Ovary (tissue), 9 donors: ENCODE measurements around the gene GTF3C6. TPM values are rescaled to one million over a fixed set of nuclear protein-coding genes. Genes with fewer than 3 reads are reported as not detected.
"Not testable (repeated sequence)": the region's sequence is repeated elsewhere in the genome, so short reads cannot be mapped to it uniquely, and the experiment has no call there.

Experiments
- DNase-seq, 5 donors: peaks; one replicate each; pipeline ENCODE4 v3.0.0-alpha.2; 2019 to 2020
- H3K27ac ChIP-seq, 2 donors: fragments of 200-600 bp; one replicate each; pipeline versions ENCODE4 v1.5.1 to v1.8.0; 2019 to 2022
- H3K27me3 ChIP-seq: fragments of 200-600 bp; one replicate; pipeline ENCODE4 v1.8.0; 2022
- H3K36me3 ChIP-seq: fragments of 200-600 bp; sonication (generic); one replicate; pipeline ENCODE4 v1.5.1; 2019
- H3K4me1 ChIP-seq: one replicate; pipeline ENCODE4 v1.8.1; 2013; ENCODE audit warnings: mild to moderate bottlenecking, moderate library complexity; ENCODE audit not compliant: insufficient read depth
- H3K4me3 ChIP-seq: fragments of 200-600 bp; sonication (generic); one replicate; pipeline ENCODE4 v1.5.1; 2017
- H3K9me3 ChIP-seq, 2 donors: fragments of 200-600 bp in 1 of 2; sonication (generic) in 1 of 2; one replicate each; pipeline versions ENCODE4 v1.5.1 to v1.8.1; 2013 to 2019; ENCODE audit warnings: mild to moderate bottlenecking in 1 of 2, moderate library complexity in 1 of 2
- EP300 ChIP-seq: sonication (generic); formaldehyde crosslinking; IDR thresholded peaks from one replicate; pipeline ENCODE4 v1.6.1; 2017; ENCODE audit warnings: antibody characterized with exemption
- POLR2A ChIP-seq: fragments of 450-650 bp; IDR thresholded peaks from one replicate; pipeline ENCODE4 v1.6.1; 2017; ENCODE audit warnings: antibody characterized with exemption, mild to moderate bottlenecking, moderate library complexity
- WGBS, 3 donors: extraction: QIAGEN DNeasy Blood & Tissue Kit in 1 of 3; methylation state at CpG; one replicate each; pipeline versions ENCODE4 v1.1.5 to v1.1.7; 2013 to 2017; 5-methylcytosine and 5-hydroxymethylcytosine counted together
- intact Hi-C, 4 donors: fragments of 100-400 bp; cut with DNase I; formaldehyde crosslinking; loops; one replicate each; pipeline versions ENCODE4 v1.11.0 to v1.15.1; 2022 to 2023
- polyA plus RNA-seq, 2 donors: library from polyadenylated mRNA; stranded (reverse); fragments of 200-250 nt in 1 of 2; fragments of 350-450 nt in 1 of 2; fragmentation: Illumina TruSeq in 1 of 2; extraction: RNeasy Lipid Tissue Mini Kit (QIAGEN cat#74804) in 1 of 2; gene quantifications; one replicate each; pipeline ENCODE4 v1.2.3, GENCODE V29; 2013 to 2014
- total RNA-seq, 7 donors: library from RNA; depleted of rRNA in 2 of 7; stranded (reverse); fragments of >200 nt in 2 of 7; fragmentation: NEBNext Ultra II Directional in 3 of 7; extraction: Animal tissue kit (Norgen Biotek cat#: 25700) in 3 of 7; gene quantifications; one replicate each; pipeline versions ENCODE4 v1.1.0 to v1.2.4, GENCODE V29; 2016 to 2023
- TF ChIP-seq, protein P1 (sequence below), 3 donors: fragments of 450-650 bp in 2 of 3; fragments of 200-600 bp in 1 of 3; IDR thresholded peaks; one replicate each; pipeline versions ENCODE4 v1.5.1 to v1.8.0; 2016 to 2022; ENCODE audit warnings: antibody characterized with exemption in 3 of 3, mild to moderate bottlenecking in 1 of 3
- donor health status: DM: no; HTN: no; CAD: no; lungs with moderate emphysema.
- donor health status: DM: no; HTN: no; CAD: no.
- donor health status: Bipolar disorder and iron deficiency.
- donor health status: DM: yes; HTN: yes; CAD: no.
- donor health status: DM: no; HTN: no; CAD: no.
- donor health status: DM: yes; HTN: yes; CAD: no.

GTF3C6 gene
- total and polyA plus RNA-seq, 9 donors = 16.5 to 83.9 (median 47.8) TPM

DNA sequence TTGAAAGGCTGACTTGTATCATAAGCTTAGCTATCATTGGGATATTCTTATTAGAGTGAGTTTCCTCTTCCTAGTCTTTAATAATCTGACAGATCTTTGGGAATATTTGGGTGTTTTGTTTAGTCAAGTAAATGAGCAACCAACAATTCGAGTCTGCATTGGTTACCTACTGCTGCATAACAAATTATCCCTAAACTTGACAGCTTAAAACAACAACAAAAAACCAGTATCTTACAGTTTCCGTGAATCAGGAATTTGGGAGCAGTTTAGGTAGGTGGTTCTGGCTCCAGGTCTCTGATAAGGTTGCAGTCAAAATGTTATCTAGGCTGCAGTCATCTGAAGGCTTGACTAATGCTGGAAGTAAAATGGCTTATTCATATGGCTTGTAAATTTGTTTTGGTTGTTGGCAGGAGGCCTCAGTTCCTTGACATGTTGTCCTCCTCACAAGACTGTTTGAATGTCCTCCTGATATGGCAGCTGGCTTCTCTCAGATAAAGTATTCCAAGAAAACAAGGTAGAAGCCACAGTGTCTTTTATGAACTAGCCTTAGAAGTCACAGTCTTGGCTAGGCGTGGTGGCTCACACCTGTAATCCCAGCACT, 7.2 kb downstream of the GTF3C6 start:
- Histone ChIP-seq H3K4me3 (no peak overlapping the region), H3K4me1 (no peaks in the 10 kb centered on the region), H3K27ac (no peak overlapping the region), H3K27me3 (no peaks in the 10 kb centered on the region), H3K36me3 (no peaks in the 10 kb centered on the region), H3K9me3 (no peaks in the 10 kb centered on the region)
- intact Hi-C loops = no loop called here
- WGBS, 3 donors = 82 to 88% (median 85%) methylated on average over 3 of the region's 3 CpGs
- no peak for DNase-seq
- no peak for TF ChIP-seq POLR2A
- TF ChIP-seq EP300 = no peak
- TF ChIP-seq, protein P1, sequence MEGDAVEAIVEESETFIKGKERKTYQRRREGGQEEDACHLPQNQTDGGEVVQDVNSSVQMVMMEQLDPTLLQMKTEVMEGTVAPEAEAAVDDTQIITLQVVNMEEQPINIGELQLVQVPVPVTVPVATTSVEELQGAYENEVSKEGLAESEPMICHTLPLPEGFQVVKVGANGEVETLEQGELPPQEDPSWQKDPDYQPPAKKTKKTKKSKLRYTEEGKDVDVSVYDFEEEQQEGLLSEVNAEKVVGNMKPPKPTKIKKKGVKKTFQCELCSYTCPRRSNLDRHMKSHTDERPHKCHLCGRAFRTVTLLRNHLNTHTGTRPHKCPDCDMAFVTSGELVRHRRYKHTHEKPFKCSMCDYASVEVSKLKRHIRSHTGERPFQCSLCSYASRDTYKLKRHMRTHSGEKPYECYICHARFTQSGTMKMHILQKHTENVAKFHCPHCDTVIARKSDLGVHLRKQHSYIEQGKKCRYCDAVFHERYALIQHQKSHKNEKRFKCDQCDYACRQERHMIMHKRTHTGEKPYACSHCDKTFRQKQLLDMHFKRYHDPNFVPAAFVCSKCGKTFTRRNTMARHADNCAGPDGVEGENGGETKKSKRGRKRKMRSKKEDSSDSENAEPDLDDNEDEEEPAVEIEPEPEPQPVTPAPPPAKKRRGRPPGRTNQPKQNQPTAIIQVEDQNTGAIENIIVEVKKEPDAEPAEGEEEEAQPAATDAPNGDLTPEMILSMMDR (IDR thresholded peaks at IDR 0.05) = no peak

DNA sequence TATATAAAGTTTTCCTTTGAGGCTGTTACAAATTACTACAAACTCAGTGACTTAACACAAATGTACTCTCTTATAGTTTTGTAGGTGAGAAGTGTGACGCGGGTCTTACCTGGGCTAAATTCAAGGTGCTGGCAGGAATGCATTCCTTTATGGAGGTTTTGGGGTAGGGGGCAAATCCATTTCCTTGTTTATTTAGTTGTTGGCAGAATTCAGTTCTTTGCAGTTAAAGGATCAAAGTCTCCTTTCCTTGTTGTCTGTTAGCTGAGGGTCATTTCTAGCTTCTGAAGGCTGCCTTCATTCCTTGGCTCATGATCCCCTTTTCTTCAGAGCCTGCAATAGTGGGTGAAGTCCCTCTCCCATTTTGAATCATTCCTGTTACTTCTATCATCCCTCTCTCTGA, 10.2 kb downstream of the GTF3C6 start:
- DNase-seq, H3K4me1 ChIP-seq, H3K36me3 ChIP-seq, H3K4me3 ChIP-seq, H3K27ac ChIP-seq, H3K9me3 ChIP-seq, H3K27me3 ChIP-seq, intact Hi-C loops: not testable (repeated sequence)
- 93 to 99% (median 98%) methylated on average over 2 of the region's 2 CpGs for WGBS, 3 donors

DNA sequence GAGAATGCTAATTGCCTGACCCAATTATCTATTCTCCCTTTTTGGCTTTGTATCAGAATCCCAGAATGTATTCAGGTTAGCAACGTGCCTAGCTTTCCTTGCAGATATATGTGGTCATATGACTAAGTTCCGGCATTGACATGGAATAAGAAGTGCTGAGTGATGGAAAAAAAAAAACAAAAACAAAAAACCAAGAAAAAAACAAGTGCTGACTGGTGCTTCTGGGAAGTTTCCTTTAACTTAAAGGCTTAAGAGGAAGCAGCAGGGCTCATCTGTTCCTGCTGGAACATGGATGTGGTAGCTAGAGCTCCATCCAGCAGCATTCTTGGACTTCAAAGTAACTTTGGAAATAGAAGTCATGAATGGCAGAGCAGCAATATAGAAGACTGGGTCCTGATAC, 13.0 kb downstream of the GTF3C6 start:
- no peaks in the 10 kb centered on the region for H3K36me3 ChIP-seq
- H3K9me3 ChIP-seq = no peaks in the 10 kb centered on the region
- H3K27me3 ChIP-seq = no peaks in the 10 kb centered on the region
- intact Hi-C loops = no loop called here
- no peak for DNase-seq
- H3K4me3 ChIP-seq = no peak overlapping the region
- WGBS, 3 donors = 34 to 53% (median 41%) methylated on average over 2 of the region's 2 CpGs
- no peaks in the 10 kb centered on the region for H3K4me1 ChIP-seq
- no peak overlapping the region for H3K27ac ChIP-seq
- TF ChIP-seq, protein P1 (IDR thresholded peaks at IDR 0.05) = no peak
- no peak for TF ChIP-seq EP300

GRCh38 chr6:110976575-110976974, 18.1 kb downstream of the GTF3C6 start:
- Histone ChIP-seq H3K27me3 (no peaks in the 10 kb centered on the region), H3K4me3 (no peak overlapping the region), H3K4me1 (peaks cover 3% of the 10 kb centered on the region), H3K9me3 (no peaks in the 10 kb centered on the region), H3K27ac (no peak overlapping the region), H3K36me3 (no peaks in the 10 kb centered on the region)
- intact Hi-C loops = no loop called here
- DNase-seq = no peak
- 78 to 88% (median 80%) methylated on average over 1 of the region's 1 CpG for WGBS, 3 donors
- TF ChIP-seq, protein P1 (IDR thresholded peaks at IDR 0.05) = no peak
- no peak for TF ChIP-seq EP300

DNA sequence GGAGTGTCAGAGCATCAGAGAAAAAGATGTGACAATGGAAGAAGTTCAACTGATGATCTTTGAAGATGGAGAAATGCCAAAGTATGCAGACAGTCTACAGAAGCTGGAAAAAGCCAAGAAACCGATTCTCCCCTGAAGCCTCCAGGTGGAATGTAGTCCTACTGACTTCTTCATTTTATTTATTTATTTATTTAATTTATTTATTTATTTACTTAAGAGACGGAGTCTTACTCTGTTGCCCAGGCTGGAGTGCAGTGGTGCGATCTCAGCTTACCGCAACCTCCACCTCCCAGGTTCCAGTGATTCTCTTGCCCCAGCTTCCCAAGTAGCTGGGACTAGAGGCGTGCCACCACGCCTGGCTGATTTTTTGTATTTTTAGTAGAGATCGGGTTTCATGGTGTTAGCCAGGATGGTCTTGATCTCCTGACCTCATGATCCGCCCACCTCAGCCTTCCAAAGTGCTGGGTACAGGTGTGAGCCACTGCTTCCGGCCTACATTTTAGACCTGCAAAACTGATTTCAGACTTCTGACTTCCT, 21.1 kb downstream of the GTF3C6 start:
- Histone ChIP-seq H3K27ac (no peak overlapping the region), H3K4me1 (peaks cover 4% of the 10 kb centered on the region), H3K4me3 (no peak overlapping the region), H3K36me3 (no peaks in the 10 kb centered on the region), H3K27me3 (no peaks in the 10 kb centered on the region), H3K9me3 (no peaks in the 10 kb centered on the region)
- 96 to 98% (median 98%) methylated on average over 9 of the region's 9 CpGs for WGBS, 3 donors
- no peak for TF ChIP-seq EP300
- no peak for TF ChIP-seq POLR2A
- TF ChIP-seq, protein P1 (IDR thresholded peaks at IDR 0.05) = no peak
- no peak for DNase-seq
- intact Hi-C loops = no loop called here
